Ascending aorta (tissue), 2 donors: ENCODE data around the gene STK17A. TPM values are rescaled to one million over a fixed set of nuclear protein-coding genes. Genes with fewer than 3 reads are reported as not detected.
A peak's percentile ranks its signal among the peaks of the same experiment; 100 is the strongest.

Experiments used
- DNase-seq, 2 donors: peaks; one replicate each; pipeline ENCODE4 v3.0.0-alpha.2; 2019; ENCODE audit warnings: low spot score in 2 of 2
- H3K27ac ChIP-seq, 2 donors: fragments of 200-600 bp; sonication (generic); one replicate each; pipeline ENCODE4 v1.5.1; 2016 to 2017; ENCODE audit warnings: mild to moderate bottlenecking in 1 of 2
- H3K27me3 ChIP-seq: fragments of 200-600 bp; sonication (generic); one replicate; pipeline ENCODE4 v1.5.1; 2017
- H3K36me3 ChIP-seq, 2 donors: fragments of 200-600 bp; sonication (generic); one replicate each; pipeline ENCODE4 v1.5.1; 2016
- H3K4me1 ChIP-seq, 2 donors: fragments of 200-600 bp; sonication (generic); one replicate each; pipeline ENCODE4 v1.5.1; 2016 to 2017; ENCODE audit warnings: mild to moderate bottlenecking in 1 of 2
- H3K4me3 ChIP-seq, 2 donors: fragments of 200-600 bp; sonication (generic); one replicate each; pipeline ENCODE4 v1.5.1; 2016 to 2017; ENCODE audit warnings: mild to moderate bottlenecking in 1 of 2
- H3K9me3 ChIP-seq, 2 donors: fragments of 200-600 bp; sonication (generic); one replicate each; pipeline ENCODE4 v1.5.1; 2016
- CTCF ChIP-seq, 3 experiments: fragments of 200-600 bp in 2 of 3; fragments of 450-650 bp in 1 of 3; sonication (generic) in 2 of 3; IDR thresholded peaks; one replicate each; pipeline ENCODE4 v1.5.1; 2016 to 2019; ENCODE audit warnings: antibody characterized with exemption in 3 of 3, mild to moderate bottlenecking in 1 of 3, moderate library complexity in 1 of 3
- intact Hi-C: fragments of 100-400 bp; cut with DNase I; formaldehyde crosslinking; loops from one replicate; pipeline ENCODE4 v1.15.1; 2023
- total RNA-seq: library from RNA; depleted of rRNA; stranded (reverse); fragments of >200 nt; gene quantifications from one replicate; pipeline ENCODE4 v1.1.0, GENCODE V29; 2016

The STK17A gene
- total RNA-seq, 1 donor from 2014 or later = 9.6 TPM

GRCh38 chr7:43674559-43675436 lies 91.9 kb downstream of the STK17A start:
- Histone ChIP-seq H3K27ac (peak overlapping the region; percentile 8 to 49), H3K36me3 (no peaks in the 10 kb centered on the region), H3K4me1 (peaks cover 0 to 5% of the 10 kb centered on the region in 2 donors), H3K9me3 (no peaks in the 10 kb centered on the region), H3K27me3 (no peaks in the 10 kb centered on the region), H3K4me3 (no peak overlapping the region)
- intact Hi-C loops = loop anchor here (1.0 kb wide), 1 partner anchor 91 kb away; the partner anchor contains the start of gene STK17A
- TF ChIP-seq CTCF (IDR thresholded peaks at IDR 0.05) = no peak
- DNase-seq = no peak

Other genes with a start within 250 kb of the STK17A start
- 16.3 TPM for gene COA1, start 146.4 kb downstream of the STK17A start, total RNA-seq
- gene BLVRA, start 175.6 kb downstream of the STK17A start, total RNA-seq = 36.1 TPM